NOMO-1 treated with dmso at 0.1 percent for 144 hours (cell line): ENCODE measurements around the gene TF.

Source experiments
- DNase-seq: peaks from one replicate; lab custom pipeline; 2025; ENCODE audit not compliant: unreplicated experiment; lab: John Stamatoyannopoulos, UW

Gene TF

GRCh38 chr3:133805384-133805701 is 59.1 kb downstream of the TF start:
- DNase-seq: no peak

- DNase-seq: peak; percentile 96
These were observed 59.7 kb downstream of the TF start, which contains the start of gene SRPRB for GRCh38 chr3:133805702-133806475. Gene SRPRB (plus strand): TSS chr3:133805815. CDS start chr3:133805849, 34 bp downstream.

- no peak for DNase-seq
These were observed 66.7 kb downstream of the TF start for GRCh38 chr3:133812872-133813271.

- no peak for DNase-seq
These were observed 69.2 kb downstream of the TF start for GRCh38 chr3:133815386-133815785.

- no peak for DNase-seq
These were observed 73.9 kb downstream of the TF start for GRCh38 chr3:133820129-133820528.

- no peak for DNase-seq
These were observed 74.9 kb downstream of the TF start for GRCh38 chr3:133820889-133821675.

- no peak for DNase-seq
These were observed 75.8 kb downstream of the TF start for GRCh38 chr3:133821767-133822638.

GRCh38 chr3:133824961-133825485 is 78.8 kb downstream of the TF start:
- DNase-seq: no peak

- DNase-seq: no peak
These were observed 80.0 kb downstream of the TF start for GRCh38 chr3:133825969-133826727.

- DNase-seq: no peak
These were observed 80.9 kb downstream of the TF start for GRCh38 chr3:133827136-133827535.

- no peak for DNase-seq
These were observed 81.5 kb downstream of the TF start for GRCh38 chr3:133827684-133828083.

GRCh38 chr3:133828576-133829309 is 82.5 kb downstream of the TF start:
- DNase-seq: no peak

GRCh38 chr3:133829310-133829707 is 83.1 kb downstream of the TF start:
- DNase-seq: no peak

- DNase-seq: no peak
These were observed 83.9 kb downstream of the TF start for GRCh38 chr3:133830071-133830470.

- no peak for DNase-seq
These were observed 86.0 kb downstream of the TF start for GRCh38 chr3:133831966-133832801.

- no peak for DNase-seq
These were observed 86.6 kb downstream of the TF start for GRCh38 chr3:133832802-133833144.

GRCh38 chr3:133833267-133833666 is 87.1 kb downstream of the TF start:
- no peak for DNase-seq

- DNase-seq: no peak
These were observed 87.9 kb downstream of the TF start for GRCh38 chr3:133833880-133834620.
